HEK293 (cell line): ENCODE measurements around the gene CHRNA5.

Experiments used
- CTCF ChIA-PET: fragments of 350-600 bp; formaldehyde crosslinking; extraction: SDS; loops from one replicate; lab custom pipeline; 2021; ENCODE audit warnings: antibody characterized with exemption; lab: Yijun Ruan, JAX
- POLR2A ChIA-PET: fragments of 300-600 bp; formaldehyde crosslinking; extraction: SDS; loops from one replicate; lab custom pipeline; 2020; ENCODE audit warnings: antibody characterized with exemption, inconsistent platforms; lab: Yijun Ruan, JAX
- H3K27ac ChIP-seq: fragments of 200-500 bp; sonication (Bioruptor generic); 2 replicates; pipeline ENCODE4 v1.5.1; 2014; ENCODE audit warnings: low read depth, low read length, control low read depth, inconsistent platforms; ENCODE audit errors: extremely low read depth
- H3K36me3 ChIP-seq, 2 experiments: fragments of 200-500 bp in 1 of 2; sonication (Bioruptor generic) in 1 of 2; 1 replicate in 1 of 2; 2 replicates in 1 of 2; pipeline ENCODE4 v1.5.1; 2014 to 2017; ENCODE audit warnings: inconsistent platforms in 2 of 2, low read length in 2 of 2; ENCODE audit not compliant: control insufficient read depth in 2 of 2, insufficient read depth in 1 of 2
- H3K4me1 ChIP-seq: fragments of 200-500 bp; sonication (Bioruptor generic); 2 replicates; pipeline ENCODE4 v1.5.1; 2014; ENCODE audit warnings: mild to moderate bottlenecking, low read length, inconsistent platforms; ENCODE audit not compliant: control insufficient read depth, insufficient read depth
- H3K4me3 ChIP-seq: 2 replicates; pipeline ENCODE4 v1.5.1; 2011; ENCODE audit warnings: low read depth, mild to moderate bottlenecking, control low read depth, low read length, moderate library complexity
- H3K9me3 ChIP-seq: fragments of 200-500 bp; sonication (Bioruptor generic); 2 replicates; pipeline ENCODE4 v1.5.1; 2014; ENCODE audit warnings: low read depth, low read length, inconsistent platforms; ENCODE audit not compliant: control insufficient read depth, insufficient read depth
- FEZF1 ChIP-seq: fragments of 450-650 bp; formaldehyde crosslinking; IDR thresholded peaks from 2 replicates; pipeline ENCODE4 v1.5.1; 2016; ENCODE audit warnings: missing biosample characterization, missing genetic modification characterization
- HOXC10 ChIP-seq: sonication (generic); formaldehyde crosslinking; IDR thresholded peaks from 2 replicates; pipeline ENCODE4 v1.8.1; 2023; ENCODE audit warnings: mild to moderate bottlenecking, missing genetic modification reagents
- HOXD13 ChIP-seq: sonication (generic); formaldehyde crosslinking; IDR thresholded peaks from 2 replicates; pipeline ENCODE4 v1.8.0; 2022; ENCODE audit warnings: missing genetic modification reagents, borderline replicate concordance
- OVOL3 ChIP-seq: fragments of 450-650 bp; formaldehyde crosslinking; IDR thresholded peaks from 2 replicates; pipeline ENCODE4 v1.5.1; 2016; ENCODE audit warnings: missing biosample characterization, missing genetic modification characterization
- SETDB1 ChIP-seq: IDR thresholded peaks from one replicate; pipeline ENCODE4 v1.6.1; 2017; ENCODE audit warnings: mild to moderate bottlenecking, low read length, moderate library complexity, mixed read lengths; ENCODE audit not compliant: insufficient read length
- SP2 ChIP-seq: fragments of 450-650 bp; formaldehyde crosslinking; IDR thresholded peaks from 2 replicates; pipeline ENCODE4 v1.5.1; 2016; ENCODE audit warnings: missing biosample characterization, missing genetic modification characterization
- ZFHX2 ChIP-seq: fragments of 450-650 bp; formaldehyde crosslinking; conservative IDR thresholded peaks from 2 replicates; pipeline ENCODE4 v1.5.1; 2016; ENCODE audit warnings: missing biosample characterization, missing genetic modification characterization
- ZIC2 ChIP-seq: fragments of 450-650 bp; formaldehyde crosslinking; IDR thresholded peaks from 2 replicates; pipeline ENCODE4 v1.5.1; 2016; ENCODE audit warnings: missing biosample characterization, missing genetic modification characterization
- ZNF138 ChIP-seq: fragments of 450-650 bp; formaldehyde crosslinking; IDR thresholded peaks from 2 replicates; pipeline ENCODE4 v1.5.1; 2016; ENCODE audit warnings: missing biosample characterization, missing genetic modification characterization, borderline replicate concordance
- ZNF140 ChIP-seq: fragments of 450-650 bp; formaldehyde crosslinking; IDR thresholded peaks from 2 replicates; pipeline ENCODE4 v1.5.1; 2016; ENCODE audit warnings: missing biosample characterization, missing genetic modification characterization
- ZNF324 ChIP-seq: fragments of 450-650 bp; formaldehyde crosslinking; IDR thresholded peaks from 2 replicates; pipeline ENCODE4 v1.5.1; 2016; ENCODE audit warnings: missing biosample characterization, missing genetic modification characterization
- ZNF416 ChIP-seq: fragments of 450-650 bp; formaldehyde crosslinking; IDR thresholded peaks from 2 replicates; pipeline ENCODE4 v1.5.1; 2016; ENCODE audit warnings: missing biosample characterization, missing genetic modification characterization
- ZNF473 ChIP-seq: fragments of 450-650 bp; formaldehyde crosslinking; IDR thresholded peaks from 2 replicates; pipeline ENCODE4 v1.5.1; 2017; ENCODE audit warnings: missing biosample characterization, missing genetic modification characterization
- ZNF555 ChIP-seq: fragments of 450-650 bp; formaldehyde crosslinking; conservative IDR thresholded peaks from 2 replicates; pipeline ENCODE4 v1.5.1; 2017; ENCODE audit warnings: missing biosample characterization, mild to moderate bottlenecking, missing genetic modification characterization, inconsistent platforms
- ZNF629 ChIP-seq: fragments of 450-650 bp; formaldehyde crosslinking; IDR thresholded peaks from 2 replicates; pipeline ENCODE4 v1.5.1; 2017; ENCODE audit warnings: missing biosample characterization, missing genetic modification characterization
- ZNF658 ChIP-seq: fragments of 450-650 bp; formaldehyde crosslinking; IDR thresholded peaks from 2 replicates; pipeline ENCODE4; 2016; ENCODE audit warnings: missing biosample characterization, missing genetic modification characterization
- ZNF670 ChIP-seq: fragments of 450-650 bp; formaldehyde crosslinking; IDR thresholded peaks from 2 replicates; pipeline ENCODE4 v1.5.1; 2016; ENCODE audit warnings: missing biosample characterization, missing genetic modification characterization, low read depth
- ZNF830 ChIP-seq: fragments of 450-650 bp; IDR thresholded peaks from 2 replicates; pipeline ENCODE4 v1.5.0; 2018; ENCODE audit warnings: missing biosample characterization, missing genetic modification characterization, low read depth, mild to moderate bottlenecking, moderate library complexity
- TF ChIP-seq, protein P1 (sequence below): fragments of 450-650 bp; formaldehyde crosslinking; optimal IDR thresholded peaks from 2 replicates; pipeline ENCODE3; 2016; ENCODE audit warnings: missing biosample characterization, mild to moderate bottlenecking, missing genetic modification characterization
- TF ChIP-seq, protein P2 (sequence below): fragments of 450-650 bp; formaldehyde crosslinking; IDR thresholded peaks from 2 replicates; pipeline ENCODE4 v1.5.1; 2016; ENCODE audit warnings: missing biosample characterization, missing genetic modification characterization
- TF ChIP-seq, protein P3 (sequence below): fragments of 450-650 bp; formaldehyde crosslinking; IDR thresholded peaks from 2 replicates; pipeline ENCODE4 v1.5.1; 2016; ENCODE audit warnings: missing biosample characterization, missing genetic modification characterization
- TF ChIP-seq, protein P4 (sequence below): fragments of 450-650 bp; formaldehyde crosslinking; IDR thresholded peaks from 2 replicates; pipeline ENCODE4 v1.5.1; 2016; ENCODE audit warnings: missing biosample characterization, missing genetic modification characterization

The CHRNA5 gene

DNA sequence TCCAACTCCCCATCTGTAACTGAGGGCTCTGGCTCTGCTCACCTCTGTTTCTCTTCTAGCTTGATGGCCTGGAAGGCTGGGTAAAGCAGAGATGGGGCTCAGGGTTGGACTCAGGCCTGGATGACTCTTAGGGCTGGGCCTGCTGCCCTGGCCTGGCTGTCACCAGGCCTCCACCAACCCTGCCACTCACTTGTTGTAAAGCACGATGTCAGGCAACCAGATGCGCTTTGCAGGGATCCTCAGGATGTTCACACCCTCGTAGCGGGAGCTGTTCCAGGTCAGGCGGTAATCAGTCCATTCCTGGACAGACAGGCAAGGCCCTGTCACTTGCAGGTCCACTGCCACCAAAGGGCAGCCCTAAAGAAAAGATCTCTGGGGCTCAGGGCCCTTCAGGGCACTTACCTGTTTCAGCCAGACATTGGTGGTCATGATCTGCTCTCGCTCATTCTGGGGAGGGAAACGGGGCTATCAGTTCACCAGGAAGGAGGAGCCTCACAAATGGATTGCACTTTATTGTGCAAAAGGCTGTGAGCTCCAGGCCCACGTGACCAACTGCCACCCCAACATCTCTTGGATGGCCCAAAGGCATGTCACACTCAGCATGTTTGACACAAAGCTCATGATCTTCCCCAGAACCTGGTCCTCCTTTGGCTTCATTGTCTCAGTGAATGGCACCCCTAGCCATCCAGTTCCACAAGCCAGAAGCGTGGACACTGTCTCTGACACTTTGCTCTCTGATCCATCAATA lies 65.7 kb downstream of the CHRNA5 start:
- ChIA-PET CTCF (interaction anchor here (0.5 to 2.0 kb wide), 5 partner anchors 9 to 664 kb away, joined by 3 to 4 read pairs (median 4); partner anchors contain the start of gene CHRNA3), POLR2A (no interaction called here)
- Histone ChIP-seq H3K4me3 (no peak overlapping the region), H3K4me1 (no peaks in the 10 kb centered on the region), H3K36me3 (no peaks in the 10 kb centered on the region), H3K9me3 (no peaks in the 10 kb centered on the region), H3K27ac (no peak overlapping the region)
- TF ChIP-seq ZNF830 (no peak), OVOL3 (tag by site-specific recombination) (no peak), ZNF324 (no peak), ZNF473 (tag by site-specific recombination) (no peak), ZNF140 (tag by site-specific recombination) (no peak), ZFHX2 (tag by site-specific recombination) (no peak), ZNF555 (tag by site-specific recombination) (no peak), ZNF670 (no peak), SP2 (no peak), FEZF1 (no peak), ZNF629 (tag by site-specific recombination) (no peak), HOXD13 (CRISPR knock-in tag) (no peak)
- TF ChIP-seq, protein P1, sequence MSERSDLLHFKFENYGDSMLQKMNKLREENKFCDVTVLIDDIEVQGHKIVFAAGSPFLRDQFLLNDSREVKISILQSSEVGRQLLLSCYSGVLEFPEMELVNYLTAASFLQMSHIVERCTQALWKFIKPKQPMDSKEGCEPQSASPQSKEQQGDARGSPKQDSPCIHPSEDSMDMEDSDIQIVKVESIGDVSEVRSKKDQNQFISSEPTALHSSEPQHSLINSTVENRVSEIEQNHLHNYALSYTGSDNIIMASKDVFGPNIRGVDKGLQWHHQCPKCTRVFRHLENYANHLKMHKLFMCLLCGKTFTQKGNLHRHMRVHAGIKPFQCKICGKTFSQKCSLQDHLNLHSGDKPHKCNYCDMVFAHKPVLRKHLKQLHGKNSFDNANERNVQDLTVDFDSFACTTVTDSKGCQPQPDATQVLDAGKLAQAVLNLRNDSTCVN: no peak
- TF ChIP-seq, protein P2, sequence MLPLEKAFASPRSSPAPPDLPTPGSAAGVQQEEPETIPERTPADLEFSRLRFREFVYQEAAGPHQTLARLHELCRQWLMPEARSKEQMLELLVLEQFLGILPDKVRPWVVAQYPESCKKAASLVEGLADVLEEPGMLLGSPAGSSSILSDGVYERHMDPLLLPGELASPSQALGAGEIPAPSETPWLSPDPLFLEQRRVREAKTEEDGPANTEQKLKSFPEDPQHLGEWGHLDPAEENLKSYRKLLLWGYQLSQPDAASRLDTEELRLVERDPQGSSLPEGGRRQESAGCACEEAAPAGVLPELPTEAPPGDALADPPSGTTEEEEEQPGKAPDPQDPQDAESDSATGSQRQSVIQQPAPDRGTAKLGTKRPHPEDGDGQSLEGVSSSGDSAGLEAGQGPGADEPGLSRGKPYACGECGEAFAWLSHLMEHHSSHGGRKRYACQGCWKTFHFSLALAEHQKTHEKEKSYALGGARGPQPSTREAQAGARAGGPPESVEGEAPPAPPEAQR (tag by site-specific recombination): no peak
- TF ChIP-seq, protein P3, sequence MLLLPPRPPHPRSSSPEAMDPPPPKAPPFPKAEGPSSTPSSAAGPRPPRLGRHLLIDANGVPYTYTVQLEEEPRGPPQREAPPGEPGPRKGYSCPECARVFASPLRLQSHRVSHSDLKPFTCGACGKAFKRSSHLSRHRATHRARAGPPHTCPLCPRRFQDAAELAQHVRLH (tag by site-specific recombination): no peak

DNA sequence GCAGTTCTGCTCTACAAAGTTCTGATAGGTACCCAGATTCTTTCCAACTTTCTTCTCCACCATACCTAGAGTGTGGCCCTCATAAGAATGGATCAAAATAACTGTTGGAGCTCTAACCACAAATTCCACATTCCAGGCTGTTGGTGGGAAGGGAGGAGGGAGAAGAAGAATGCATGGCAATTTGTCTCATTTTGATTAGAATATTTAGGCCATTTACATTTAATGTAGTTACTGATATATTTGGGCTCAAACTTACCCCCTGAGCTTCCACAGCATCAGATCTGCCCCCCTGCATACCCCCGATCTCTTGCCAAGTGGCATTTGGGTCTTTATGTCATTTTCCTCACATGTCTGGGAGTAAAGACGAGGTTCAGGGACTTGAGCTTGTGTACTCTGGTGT lies 68.0 kb downstream of the CHRNA5 start:
- Histone ChIP-seq H3K4me3 (no peak overlapping the region), H3K9me3 (no peaks in the 10 kb centered on the region), H3K27ac (no peak overlapping the region), H3K4me1 (no peaks in the 10 kb centered on the region), H3K36me3 (no peaks in the 10 kb centered on the region)
- POLR2A ChIA-PET: no interaction called here
- no peak for TF ChIP-seq HOXC10
- no peak for TF ChIP-seq ZNF658
- TF ChIP-seq ZIC2 (tag by site-specific recombination): no peak
- TF ChIP-seq ZNF555 (tag by site-specific recombination): no peak
- TF ChIP-seq SETDB1: peak; percentile 14
- TF ChIP-seq ZNF138 (tag by site-specific recombination): no peak
- TF ChIP-seq ZNF416 (tag by site-specific recombination): no peak
- TF ChIP-seq, protein P4, sequence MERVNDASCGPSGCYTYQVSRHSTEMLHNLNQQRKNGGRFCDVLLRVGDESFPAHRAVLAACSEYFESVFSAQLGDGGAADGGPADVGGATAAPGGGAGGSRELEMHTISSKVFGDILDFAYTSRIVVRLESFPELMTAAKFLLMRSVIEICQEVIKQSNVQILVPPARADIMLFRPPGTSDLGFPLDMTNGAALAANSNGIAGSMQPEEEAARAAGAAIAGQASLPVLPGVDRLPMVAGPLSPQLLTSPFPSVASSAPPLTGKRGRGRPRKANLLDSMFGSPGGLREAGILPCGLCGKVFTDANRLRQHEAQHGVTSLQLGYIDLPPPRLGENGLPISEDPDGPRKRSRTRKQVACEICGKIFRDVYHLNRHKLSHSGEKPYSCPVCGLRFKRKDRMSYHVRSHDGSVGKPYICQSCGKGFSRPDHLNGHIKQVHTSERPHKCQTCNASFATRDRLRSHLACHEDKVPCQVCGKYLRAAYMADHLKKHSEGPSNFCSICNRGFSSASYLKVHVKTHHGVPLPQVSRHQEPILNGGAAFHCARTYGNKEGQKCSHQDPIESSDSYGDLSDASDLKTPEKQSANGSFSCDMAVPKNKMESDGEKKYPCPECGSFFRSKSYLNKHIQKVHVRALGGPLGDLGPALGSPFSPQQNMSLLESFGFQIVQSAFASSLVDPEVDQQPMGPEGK (tag by site-specific recombination): no peak
- CTCF ChIA-PET: no interaction called here
